ENCODE measurements around the gene GRID2.
"Not testable (repeated sequence)": the region's sequence is repeated elsewhere in the genome, so short reads cannot be mapped to it uniquely, and the experiment has no call there.

Gene GRID2

DNA sequence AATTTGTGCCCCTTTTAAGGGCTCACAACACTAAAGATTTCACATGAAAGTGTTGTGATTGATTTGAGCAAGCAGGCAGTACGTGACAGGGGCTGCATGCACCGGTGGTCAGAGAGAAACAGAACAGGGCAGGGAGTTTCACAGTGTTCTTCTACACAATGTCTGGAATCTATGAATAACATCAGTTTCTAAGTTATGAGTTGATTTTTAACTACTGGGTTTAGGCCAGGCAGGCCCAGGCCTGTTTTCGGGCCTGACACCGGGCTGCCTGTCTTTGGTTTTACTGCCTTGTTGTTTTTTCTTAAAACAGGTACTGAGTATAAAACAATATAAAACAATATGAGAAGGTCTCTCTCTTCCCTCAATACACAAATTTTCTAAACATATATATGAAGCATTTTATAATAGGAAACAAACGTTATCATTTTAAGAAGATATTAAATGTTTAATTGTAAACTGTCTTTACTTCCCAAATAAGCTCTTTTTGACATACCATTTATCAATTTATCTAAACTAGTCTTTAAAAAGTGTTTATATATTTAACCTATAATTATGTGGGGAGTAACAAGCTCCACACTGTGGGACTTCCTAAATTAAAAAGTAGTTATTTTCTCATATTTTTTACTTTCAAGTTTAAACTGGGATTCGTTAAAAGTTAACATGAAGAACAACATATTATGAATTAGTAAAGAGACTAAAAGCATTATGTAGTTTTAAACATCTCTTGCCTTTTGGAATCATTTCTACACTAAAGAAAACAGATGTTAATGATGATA is 997.2 kb downstream of the GRID2 start:
- DNase-seq (ENCODE audit: low read depth in 2 of 2, low spot score in 1 of 2): not testable (repeated sequence)

DNA sequence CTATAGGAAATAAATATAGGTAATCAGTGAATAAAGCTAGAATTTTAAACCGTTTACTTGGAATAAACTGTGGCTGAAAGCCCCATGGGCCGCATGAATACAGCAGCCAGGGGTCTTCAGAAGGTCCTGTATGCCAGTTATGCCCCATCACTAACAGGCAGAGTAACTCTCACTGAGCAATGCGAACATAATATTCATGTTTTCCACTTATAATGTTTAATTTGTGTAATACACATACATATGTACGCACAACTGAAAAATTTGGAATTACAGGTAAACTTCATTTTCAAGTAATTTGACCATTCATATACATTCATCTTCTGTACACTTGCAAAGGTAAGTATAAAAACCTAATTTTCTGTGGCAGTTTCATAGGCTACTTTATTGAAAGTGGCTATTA is 998.5 kb downstream of the GRID2 start:
- no peak for DNase-seq (ENCODE audit: low read depth in 2 of 2, low spot score in 1 of 2)

DNA sequence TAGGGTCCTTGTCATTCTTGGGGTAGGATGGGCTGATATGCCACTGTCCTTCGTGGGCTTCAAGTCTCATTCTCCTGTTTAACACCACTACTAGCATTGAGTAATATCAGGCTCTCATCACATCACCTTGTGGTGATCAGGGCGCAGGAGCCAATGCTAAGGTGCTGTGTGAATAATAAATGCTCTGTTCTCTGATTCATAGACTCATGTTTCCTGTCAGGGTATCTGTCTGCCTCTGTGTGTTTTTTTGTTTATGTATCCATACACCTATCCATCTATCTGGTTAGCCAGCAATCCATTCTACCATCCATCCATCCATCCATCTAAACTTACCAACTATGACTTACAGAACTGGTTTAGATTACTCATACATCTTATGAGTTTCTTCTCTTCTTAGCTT is 999.7 kb downstream of the GRID2 start:
- no peak for DNase-seq (ENCODE audit: low read depth in 2 of 2, low spot score in 1 of 2)

DNA sequence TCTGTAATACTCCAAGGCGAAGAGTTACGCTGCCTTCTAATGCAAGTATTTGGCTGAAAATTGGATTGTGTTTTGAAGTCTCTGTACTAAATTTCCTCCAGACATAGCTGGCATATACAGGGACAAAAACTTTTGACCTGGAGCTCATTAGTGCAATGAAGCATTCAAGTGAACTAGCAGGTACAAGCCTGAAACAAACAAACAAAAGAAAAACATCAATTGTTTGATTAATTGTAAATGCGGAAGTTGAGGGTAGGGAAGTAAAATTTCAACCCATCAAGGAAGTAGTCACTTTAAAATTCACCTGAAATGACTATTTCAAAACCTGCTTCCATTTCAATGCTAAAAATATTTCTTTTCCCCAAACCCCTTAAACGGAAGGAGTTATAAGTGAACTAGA is 1008.5 kb downstream of the GRID2 start:
- DNase-seq (ENCODE audit: low read depth in 2 of 2, low spot score in 1 of 2): no peak

DNA sequence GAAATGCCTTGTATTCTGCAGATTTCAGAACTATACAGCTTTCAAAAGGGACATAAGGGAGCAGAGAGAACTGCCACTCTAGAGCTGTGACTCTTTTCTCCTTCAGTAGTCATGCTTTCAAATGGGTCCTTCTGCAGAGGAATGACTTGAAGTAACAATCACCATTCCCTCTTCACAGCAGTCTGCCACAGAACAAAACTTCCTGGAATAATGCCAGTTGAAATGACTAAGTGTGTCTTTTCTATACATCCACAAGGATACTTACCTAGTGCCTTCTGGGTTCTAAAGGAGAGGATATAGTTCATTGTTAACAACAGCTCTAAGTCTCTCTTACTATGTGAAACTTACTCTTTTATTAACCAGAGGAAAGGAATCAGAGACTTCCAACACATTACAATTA is 1009.4 kb downstream of the GRID2 start:
- no peak for DNase-seq (ENCODE audit: low read depth in 2 of 2, low spot score in 1 of 2)

DNA sequence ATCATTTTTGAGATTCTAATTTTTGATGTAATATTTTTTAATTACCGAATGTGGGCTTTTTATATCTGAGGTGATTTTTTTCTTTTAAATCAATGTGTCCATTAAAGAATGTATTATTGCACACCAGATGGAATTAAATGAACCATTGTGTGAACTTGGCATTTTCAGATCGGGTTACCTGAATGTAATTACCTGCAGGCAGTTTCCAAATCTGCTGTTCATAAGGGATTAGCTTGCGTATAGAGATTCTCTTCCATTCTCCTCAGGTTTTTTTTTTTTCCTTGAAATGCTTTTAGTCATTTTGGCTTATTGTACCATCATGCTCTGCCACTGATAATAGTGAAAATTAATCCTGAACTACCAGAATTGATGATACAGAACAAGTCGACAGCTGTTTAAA is 1013.3 kb downstream of the GRID2 start:
- no peak for DNase-seq (ENCODE audit: low read depth in 2 of 2, low spot score in 1 of 2)

DNA sequence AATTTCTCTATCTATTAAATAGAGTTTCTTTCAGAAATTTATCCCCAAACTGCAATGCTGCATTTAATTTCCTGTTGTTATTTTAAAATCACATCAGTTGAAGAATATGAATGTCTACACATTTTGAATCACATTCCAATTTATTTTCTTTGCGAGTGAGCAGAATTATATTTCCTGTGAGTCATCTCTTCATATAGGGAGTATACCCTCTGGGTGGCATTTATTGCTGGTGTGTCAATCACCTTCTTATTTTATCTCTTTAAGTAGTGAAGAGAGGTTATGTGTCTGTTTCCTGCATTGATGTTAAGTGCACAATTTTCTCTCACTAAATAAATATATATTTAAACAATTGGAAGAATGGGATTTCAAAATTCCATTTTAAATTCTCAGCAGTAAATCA is 1013.8 kb downstream of the GRID2 start:
- DNase-seq (ENCODE audit: low read depth in 2 of 2, low spot score in 1 of 2): no peak

DNA sequence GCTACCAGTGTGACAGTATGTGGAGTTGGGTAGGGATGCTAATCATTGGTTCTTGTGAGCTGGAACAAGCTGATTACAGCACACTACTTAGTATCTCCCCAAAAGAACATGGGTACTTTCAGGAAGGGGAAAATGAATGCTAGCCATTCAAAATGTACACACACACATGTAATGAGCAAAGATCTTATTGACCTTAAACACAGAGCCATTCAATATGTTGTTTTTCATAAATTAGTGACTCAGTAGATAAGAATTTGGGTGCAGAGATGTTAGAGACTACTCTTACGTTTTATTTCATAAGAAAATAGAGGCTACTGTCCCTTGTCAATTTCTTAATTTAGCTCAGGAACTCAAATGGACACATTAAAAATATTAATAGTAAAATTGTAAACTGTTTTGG is 1015.3 kb downstream of the GRID2 start:
- DNase-seq (ENCODE audit: low read depth in 2 of 2, low spot score in 1 of 2): no peak

DNA sequence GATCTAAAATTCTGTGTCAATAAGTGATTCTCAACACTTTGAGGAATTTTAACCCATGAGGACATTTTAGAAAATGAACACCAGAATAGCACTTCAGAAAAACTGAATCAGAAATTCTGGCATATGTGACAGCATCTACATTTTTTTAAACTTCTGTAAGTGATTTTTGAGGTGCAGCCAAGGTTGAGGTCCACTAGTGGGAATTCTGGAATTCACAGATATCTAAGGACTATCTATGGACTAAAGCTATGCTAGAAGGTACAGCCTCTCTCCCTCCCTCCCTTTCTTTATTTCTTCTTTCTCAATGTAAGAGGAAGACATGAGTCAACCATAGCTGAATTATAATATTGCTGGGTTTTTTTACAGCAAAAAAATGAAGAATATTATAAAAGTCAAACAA is 1016.6 kb downstream of the GRID2 start:
- no peak for DNase-seq (ENCODE audit: low read depth in 2 of 2, low spot score in 1 of 2)

DNA sequence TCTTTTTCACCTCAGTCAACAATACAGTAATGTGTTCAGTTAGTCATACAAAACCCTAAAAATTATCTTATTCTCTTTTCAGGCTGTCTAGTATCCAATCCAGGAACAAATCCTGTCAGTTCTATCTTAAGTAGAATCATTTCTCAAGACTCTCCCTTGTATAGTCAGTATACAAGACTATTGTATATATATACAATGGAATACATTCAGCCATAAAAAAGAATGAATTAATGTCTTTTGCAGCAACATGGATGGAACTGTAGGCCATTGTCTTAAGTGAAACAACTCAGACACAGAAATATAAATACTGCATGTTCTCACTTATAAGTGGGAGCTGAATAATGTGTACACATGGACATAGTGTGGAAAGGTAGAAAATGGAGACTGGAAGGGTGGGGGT is 1023.6 kb downstream of the GRID2 start:
- DNase-seq (ENCODE audit: low read depth in 2 of 2, low spot score in 1 of 2): no peak

DNA sequence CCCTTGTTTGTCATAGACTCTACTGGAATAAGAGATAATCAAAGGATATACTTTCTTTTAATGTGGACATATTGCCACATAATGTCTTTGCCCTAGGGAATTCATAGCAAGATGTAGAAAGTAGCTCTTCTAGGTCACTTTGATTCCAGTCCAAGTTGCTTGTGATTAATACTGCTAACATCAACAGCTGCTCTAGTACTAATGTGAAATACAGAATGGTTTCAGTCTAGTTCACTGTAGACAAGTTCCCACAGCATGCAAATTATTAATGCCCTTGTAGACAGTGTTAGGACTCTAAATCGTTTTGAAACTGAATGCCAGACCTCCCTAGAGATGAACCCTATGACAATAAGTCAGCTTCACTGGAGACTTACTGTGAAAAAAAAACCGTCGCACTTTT is 1030.2 kb downstream of the GRID2 start:
- no peak for DNase-seq (ENCODE audit: low read depth in 2 of 2, low spot score in 1 of 2)

DNA sequence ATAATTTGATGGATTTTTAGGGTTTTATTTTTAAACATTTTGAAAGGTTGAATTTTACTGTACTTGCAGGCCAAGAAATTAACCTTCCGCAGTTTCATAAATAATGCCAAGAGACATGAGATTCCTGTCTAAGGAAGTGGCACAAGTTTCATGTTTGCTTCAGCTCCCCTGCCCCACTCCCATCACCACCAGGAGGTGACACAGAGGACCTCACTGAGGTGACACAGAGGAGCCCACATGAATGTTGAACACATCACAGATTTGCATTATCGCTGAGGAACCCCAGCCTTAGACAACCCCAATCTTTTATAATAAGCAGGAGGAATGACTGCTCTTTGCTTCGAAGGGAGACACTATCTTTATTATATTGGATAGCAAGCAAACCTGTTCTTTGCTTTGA is 1033.4 kb downstream of the GRID2 start:
- DNase-seq (ENCODE audit: low read depth in 2 of 2, low spot score in 1 of 2): no peak

DNA sequence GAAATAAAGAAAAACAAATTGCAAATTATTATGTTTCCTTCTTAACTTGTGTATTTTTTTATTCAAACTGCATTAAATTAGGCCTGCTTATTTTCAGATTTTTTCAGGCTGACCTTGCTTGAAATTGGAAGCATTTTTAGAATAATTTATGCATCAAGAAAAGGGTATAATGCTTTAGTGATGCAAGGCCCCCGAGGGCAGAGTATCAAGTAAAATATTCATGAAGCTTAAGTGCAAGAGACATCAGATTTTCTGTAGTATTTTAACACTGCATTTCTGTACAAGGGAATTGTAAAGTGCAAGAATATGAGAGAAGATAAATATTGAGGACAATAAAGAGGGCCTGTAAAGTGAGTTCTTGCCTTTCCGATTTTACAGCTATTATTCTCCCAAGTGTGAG is 1039.0 kb downstream of the GRID2 start:
- DNase-seq (ENCODE audit: low read depth in 2 of 2, low spot score in 1 of 2): no peak

DNA sequence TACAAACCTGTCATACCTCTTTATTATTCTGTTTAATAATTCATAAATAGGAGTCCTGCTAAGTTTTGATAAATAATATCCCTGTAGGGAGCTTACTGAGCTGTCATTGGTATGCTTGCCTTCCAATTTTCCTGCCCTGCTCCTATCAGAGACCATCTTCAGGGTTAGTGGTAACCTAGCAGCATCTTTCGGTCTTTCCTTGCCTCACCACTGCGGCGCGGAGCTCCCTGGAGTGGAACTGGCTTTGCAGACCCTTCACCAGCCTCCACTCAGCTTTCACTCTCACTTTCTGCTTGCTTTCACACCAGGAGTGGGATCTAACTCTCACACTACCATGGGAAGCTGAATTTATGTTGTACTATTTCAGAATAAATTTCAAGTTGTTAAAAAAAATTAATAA is 1043.1 kb downstream of the GRID2 start:
- DNase-seq (ENCODE audit: low read depth in 2 of 2, low spot score in 1 of 2): no peak

DNA sequence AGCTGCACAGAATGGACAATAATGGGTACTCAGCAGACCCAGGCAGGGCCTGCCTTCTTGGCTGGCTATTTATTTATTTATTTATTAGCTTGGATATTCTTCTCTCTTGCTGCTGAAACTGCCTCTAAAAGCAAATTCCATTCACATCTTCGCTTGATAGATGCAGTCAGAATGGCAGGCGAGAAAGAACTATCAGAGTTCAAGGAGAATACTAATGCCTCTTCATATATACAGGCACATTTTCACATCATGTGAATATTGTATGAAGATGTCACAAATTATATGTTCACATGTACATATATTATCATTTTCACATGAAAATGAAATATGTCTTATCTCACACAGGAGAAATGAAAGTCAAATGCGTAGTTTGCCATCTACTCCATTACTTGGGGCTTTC is 1045.1 kb downstream of the GRID2 start:
- DNase-seq (ENCODE audit: low read depth in 2 of 2, low spot score in 1 of 2): no peak

DNA sequence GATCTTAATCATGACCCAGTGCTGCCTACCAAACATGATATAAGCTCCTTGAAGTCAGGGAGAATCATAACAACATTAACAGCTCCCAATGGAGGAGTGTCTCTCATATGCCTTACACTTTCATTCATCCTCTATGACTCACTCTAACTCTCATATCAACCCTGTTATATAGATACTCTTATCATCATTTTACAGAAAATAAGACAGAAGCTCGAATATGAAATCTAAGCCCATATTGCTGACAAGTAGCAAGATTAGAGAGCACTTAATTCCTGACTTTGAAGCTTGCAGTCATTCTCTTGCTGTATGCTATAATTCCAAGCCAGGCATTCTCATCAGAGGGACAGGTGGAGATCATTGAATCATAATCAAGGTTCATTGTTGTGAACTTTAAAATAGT is 1048.1 kb downstream of the GRID2 start:
- no peak for DNase-seq (ENCODE audit: low read depth in 2 of 2, low spot score in 1 of 2)

DNA sequence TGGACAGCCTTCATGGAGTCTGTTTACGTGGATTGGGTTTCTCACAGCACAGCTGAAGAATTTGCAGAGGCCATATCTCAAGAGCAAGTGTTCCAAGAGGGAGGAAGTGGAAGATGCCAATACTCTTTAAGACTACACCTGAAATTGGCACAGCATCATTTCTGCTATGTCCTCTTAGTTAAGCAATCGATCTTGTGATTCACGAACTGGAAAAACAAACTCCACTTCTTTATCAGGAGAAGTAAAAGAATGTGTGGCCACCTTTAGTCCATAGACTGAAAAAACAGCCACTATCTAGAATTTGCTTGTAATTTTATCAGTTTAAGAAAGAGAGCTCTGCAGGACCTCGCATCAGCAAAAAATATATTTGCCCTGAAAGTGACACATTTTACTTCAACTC is 1051.6 kb downstream of the GRID2 start:
- no peak for DNase-seq (ENCODE audit: low read depth in 2 of 2, low spot score in 1 of 2)

DNA sequence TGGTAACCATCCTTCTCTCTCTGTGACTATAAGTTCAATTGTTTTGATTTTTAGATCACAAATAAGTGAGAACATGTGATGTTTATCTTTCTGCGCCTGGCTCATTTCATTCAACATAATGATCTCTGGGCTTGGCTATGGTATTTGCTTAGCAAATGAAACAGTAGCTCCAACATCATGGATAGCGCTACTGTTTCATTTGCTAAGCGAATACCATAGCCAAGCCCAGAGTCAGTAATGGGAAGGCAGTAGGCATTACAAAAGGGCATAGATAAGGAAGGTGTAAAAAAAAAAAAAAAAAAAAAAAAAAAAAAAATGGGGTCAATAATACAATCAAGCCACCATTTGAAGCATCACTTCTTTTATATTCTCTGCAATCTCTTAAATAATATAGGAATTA is 1055.8 kb downstream of the GRID2 start:
- DNase-seq (ENCODE audit: low read depth in 2 of 2, low spot score in 1 of 2): no peak

DNA sequence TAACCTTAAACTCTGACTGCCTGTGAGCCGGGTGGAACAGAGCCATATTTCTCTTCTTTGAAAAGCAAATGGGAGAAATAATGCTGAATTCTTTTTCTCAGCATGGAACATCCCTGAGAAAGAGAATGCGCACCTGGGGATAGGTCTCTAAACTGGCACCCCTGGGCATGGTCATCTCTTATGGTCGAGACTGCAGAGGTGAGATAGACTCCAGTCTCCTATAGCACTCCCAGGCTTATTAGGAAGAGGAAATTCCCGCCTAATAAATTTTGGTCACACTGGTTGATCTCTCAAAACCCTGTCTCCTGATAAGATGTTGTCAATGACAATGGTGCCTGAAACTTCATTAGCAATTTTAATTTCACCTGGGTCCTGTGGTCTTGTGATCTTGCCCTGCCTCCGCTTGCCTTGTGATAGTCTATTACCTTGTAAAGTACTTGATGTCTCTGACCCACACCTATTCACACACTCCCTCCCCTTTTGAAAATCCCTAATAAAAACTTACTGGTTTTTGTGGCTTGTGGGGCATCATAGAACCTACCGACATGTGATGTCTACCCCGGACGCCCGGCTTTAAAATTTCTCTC is 1062.5 kb downstream of the GRID2 start:
- DNase-seq (ENCODE audit: low read depth in 2 of 2, low spot score in 1 of 2): not testable (repeated sequence)

DNA sequence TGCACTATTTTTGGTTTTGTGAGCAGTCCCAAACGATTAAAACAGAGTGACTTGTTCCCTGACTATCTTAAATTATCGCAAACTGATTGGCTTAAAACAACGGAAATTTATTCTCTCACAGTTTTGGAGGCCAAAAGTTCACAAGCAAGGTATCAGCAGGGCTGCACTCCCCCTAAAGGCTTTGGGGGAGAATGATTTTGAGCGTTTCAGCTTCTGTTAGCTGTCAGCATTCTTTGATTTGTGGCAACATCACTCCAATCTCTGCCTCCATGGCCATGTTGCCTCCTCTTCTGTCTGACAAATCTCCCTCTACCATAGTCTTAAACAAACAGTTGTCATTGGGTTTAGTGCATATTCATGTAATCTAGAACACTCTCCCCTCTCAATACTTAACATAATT is 1065.2 kb downstream of the GRID2 start:
- DNase-seq (ENCODE audit: low read depth in 2 of 2, low spot score in 1 of 2): no peak

DNA sequence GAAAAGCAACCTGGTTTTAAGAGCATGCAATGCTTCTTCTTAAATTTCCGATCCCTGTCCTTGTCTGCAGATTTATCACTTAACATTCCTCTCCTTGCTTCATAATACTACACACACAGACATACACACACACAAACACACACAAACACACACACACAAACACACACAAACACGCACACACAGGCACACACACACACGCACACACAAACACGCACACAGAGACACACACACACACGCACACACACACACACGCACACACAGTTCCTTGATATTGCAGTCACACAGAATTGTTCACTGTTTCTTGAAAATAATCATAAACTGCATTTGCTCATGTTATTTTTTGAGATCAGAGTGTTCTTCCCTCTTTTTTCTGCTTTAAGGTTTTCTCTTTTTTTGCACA is 1066.5 kb downstream of the GRID2 start:
- DNase-seq (ENCODE audit: low read depth in 2 of 2, low spot score in 1 of 2): no peak

DNA sequence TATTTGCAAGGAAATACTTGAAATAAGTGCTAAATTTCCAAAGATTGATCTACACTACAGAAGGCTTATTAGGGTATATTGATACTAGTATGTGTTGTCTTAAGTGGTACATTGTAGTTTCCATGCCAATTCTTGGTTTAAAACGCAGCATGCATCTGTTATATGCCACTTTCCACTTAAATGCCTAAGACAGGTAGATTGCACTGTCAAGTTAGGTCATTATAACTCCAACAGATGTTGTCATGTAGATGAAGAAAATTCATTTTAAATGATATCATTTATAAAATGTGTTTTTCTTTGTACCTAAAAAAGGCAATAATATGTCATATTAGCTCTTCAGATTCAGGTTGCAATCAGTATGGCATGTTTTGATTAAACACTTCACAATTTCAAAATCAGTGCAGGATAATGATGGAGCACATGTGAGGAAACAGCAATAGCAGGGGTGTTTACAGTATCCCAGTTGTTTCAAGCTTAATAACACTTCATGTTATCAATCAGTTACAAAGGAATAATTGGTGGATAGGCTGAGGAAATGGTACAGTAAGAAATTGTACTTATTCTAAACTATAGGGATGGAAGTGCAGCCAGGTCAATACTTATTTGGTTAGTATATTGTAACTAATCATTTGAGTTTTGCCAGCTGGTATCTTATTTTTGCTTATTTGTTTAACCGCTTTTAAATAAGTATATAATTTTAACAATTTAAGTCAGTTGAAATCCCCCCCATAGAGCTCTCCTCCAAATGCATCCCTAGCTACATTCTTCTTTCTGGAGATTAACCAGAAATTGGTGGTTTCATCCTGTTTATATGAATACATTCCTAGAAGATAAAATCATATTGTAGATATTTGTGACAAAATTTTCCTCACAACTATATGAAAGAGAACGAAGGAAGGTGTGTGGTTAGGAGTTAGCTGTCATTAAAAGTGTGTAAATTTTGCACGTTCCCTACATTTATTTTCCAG is 1070.4 kb downstream of the GRID2 start:
- no peak for DNase-seq (ENCODE audit: low read depth in 2 of 2, low spot score in 1 of 2)

Measured in stimulated activated CD8-positive, alpha-beta memory T cell treated with anti-CD3 and anti-CD28 coated beads, Interleukin-4, amount 100 ng/mL, for 1 hour (primary cell).